HepG2 (cell line): ENCODE measurements around the gene SLC25A25.

ENCODE experiments used
- TEAD2 ChIP-seq: sonication (generic); formaldehyde crosslinking; IDR thresholded peaks from 2 replicates; pipeline ENCODE4 v1.9.0; 2021; ENCODE audit warnings: missing genetic modification reagents
- ZSCAN30 ChIP-seq: sonication (generic); formaldehyde crosslinking; IDR thresholded peaks from 2 replicates; pipeline ENCODE4 v1.5.0; 2020; ENCODE audit warnings: mild to moderate bottlenecking, missing genetic modification reagents

DNA sequence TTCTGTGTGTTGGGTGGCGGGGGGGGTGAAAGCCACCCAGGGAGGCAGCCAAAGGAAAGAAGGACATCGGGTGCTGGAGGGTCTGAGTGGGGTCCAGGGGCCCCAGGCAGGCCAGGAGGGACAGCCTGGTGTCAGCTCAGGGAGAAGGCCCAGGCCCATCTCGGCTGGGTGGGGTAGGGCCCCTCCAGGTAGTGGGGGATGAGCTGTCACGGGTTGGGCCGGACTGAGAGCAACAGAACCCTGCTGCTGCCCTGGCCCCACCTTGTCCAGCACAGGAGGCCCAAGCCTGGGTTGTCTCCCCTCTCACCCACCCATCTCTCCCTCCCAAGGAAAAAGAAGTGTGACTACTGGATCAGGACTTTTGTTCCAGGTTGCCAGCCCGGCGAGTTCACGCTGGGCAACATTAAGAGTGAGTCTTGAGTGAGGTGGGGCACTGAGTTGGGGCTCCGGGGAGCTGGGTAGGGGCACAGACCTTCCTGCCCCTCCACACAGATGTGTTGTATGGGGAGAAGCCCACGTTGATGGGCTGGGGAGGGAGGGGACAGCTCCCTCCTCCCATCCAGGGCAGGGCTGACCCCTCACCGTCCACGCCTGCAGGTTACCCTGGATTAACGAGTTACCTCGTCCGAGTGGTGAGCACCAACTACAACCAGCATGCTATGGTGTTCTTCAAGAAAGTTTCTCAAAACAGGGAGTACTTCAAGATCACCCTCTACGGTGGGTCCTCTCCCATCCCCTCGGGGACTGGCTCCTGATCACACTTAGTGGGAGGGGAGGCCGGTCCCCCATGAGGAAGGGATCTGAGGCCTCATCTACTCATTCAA is 83.5 kb downstream of the SLC25A25 start:
- no peak for TF ChIP-seq TEAD2
- TF ChIP-seq ZSCAN30 (CRISPR knock-in tag): no peak
